ENCODE results near the gene LRRC52. TPM values are rescaled to one million over a fixed set of nuclear protein-coding genes. Genes with fewer than 3 reads are reported as not detected.
A peak's percentile ranks its signal among the peaks of the same experiment; 100 is the strongest.

LRRC52 gene
- total and polyA plus RNA-seq, 3 experiments from 2014 or later = not detected

GRCh38 chr1:165531021-165531420 is 12.8 kb upstream of the LRRC52 start:
- H3K27me3 Mint-ChIP-seq = peaks cover 22 to 69% of the 10 kb centered on the region in 2 donors
- no peak overlapping the region for H3K27ac Mint-ChIP-seq
- H3K4me3 ChIP-seq (ENCODE audit: low read length) = no peak overlapping the region
- no peak overlapping the region for H3K27ac ChIP-seq (ENCODE audit: low read depth, low read length)
- H3K36me3 Mint-ChIP-seq = no peaks in the 10 kb centered on the region
- no peaks in the 10 kb centered on the region for H3K36me3 ChIP-seq (ENCODE audit: insufficient read depth, low read length)
- DNase-seq = no peak
- H3K4me1 ChIP-seq (ENCODE audit: insufficient read depth, low read length) = no peaks in the 10 kb centered on the region
- no peaks in the 10 kb centered on the region for H3K9me3 ChIP-seq (ENCODE audit: low read length)
- no peaks in the 10 kb centered on the region for H3K4me1 Mint-ChIP-seq
- ChIA-PET POLR2A (no interaction called here), CTCF (no interaction called here)
- H3K4me3 Mint-ChIP-seq = no peak overlapping the region
- peaks cover 8% of the 10 kb centered on the region for H3K27me3 ChIP-seq (ENCODE audit: insufficient read depth, low read length, poor library complexity, severe bottlenecking)
- H3K9me3 Mint-ChIP-seq = no peaks in the 10 kb centered on the region

- H3K27me3 ChIP-seq (ENCODE audit: insufficient read depth, low read length, poor library complexity, severe bottlenecking) = peaks cover 4% of the 10 kb centered on the region
- H3K9me3 Mint-ChIP-seq = no peaks in the 10 kb centered on the region
- CTCF ChIA-PET = no interaction called here
- POLR2A ChIA-PET = no interaction called here
- H3K27ac Mint-ChIP-seq = no peak overlapping the region
- H3K27ac ChIP-seq (ENCODE audit: low read depth, low read length) = no peak overlapping the region
- H3K4me3 ChIP-seq (ENCODE audit: low read length) = no peak overlapping the region
- peaks cover 16 to 64% of the 10 kb centered on the region in 2 donors for H3K27me3 Mint-ChIP-seq
- no peak overlapping the region for H3K4me3 Mint-ChIP-seq
- no peaks in the 10 kb centered on the region for H3K4me1 ChIP-seq (ENCODE audit: insufficient read depth, low read length)
- H3K36me3 Mint-ChIP-seq = no peaks in the 10 kb centered on the region
- no peaks in the 10 kb centered on the region for H3K9me3 ChIP-seq (ENCODE audit: low read length)
- no peak for DNase-seq
- no peaks in the 10 kb centered on the region for H3K4me1 Mint-ChIP-seq
- no peaks in the 10 kb centered on the region for H3K36me3 ChIP-seq (ENCODE audit: insufficient read depth, low read length)
Observed at GRCh38 chr1:165532053-165532452, 11.7 kb upstream of the LRRC52 start.

- POLR2A ChIA-PET = no interaction called here
- H3K27me3 Mint-ChIP-seq = peaks cover 16 to 61% of the 10 kb centered on the region in 2 donors
- Histone ChIP-seq H3K4me1 (ENCODE audit: insufficient read depth, low read length) (no peaks in the 10 kb centered on the region), H3K9me3 (ENCODE audit: low read length) (no peaks in the 10 kb centered on the region), H3K27ac (ENCODE audit: low read depth, low read length) (no peak overlapping the region), H3K27me3 (ENCODE audit: insufficient read depth, low read length, poor library complexity, severe bottlenecking) (no peaks in the 10 kb centered on the region), H3K36me3 (ENCODE audit: insufficient read depth, low read length) (no peaks in the 10 kb centered on the region), H3K4me3 (ENCODE audit: low read length) (no peak overlapping the region)
- no peaks in the 10 kb centered on the region for H3K36me3 Mint-ChIP-seq
- CTCF ChIA-PET = interaction anchor here (1.4 kb wide), 1 partner anchor 19 kb away, joined by 3 read pairs; no protein-coding TSS in a partner anchor
- no peak overlapping the region for H3K4me3 Mint-ChIP-seq
- DNase-seq = no peak
- H3K4me1 Mint-ChIP-seq = no peaks in the 10 kb centered on the region
- no peak overlapping the region for H3K27ac Mint-ChIP-seq
- H3K9me3 Mint-ChIP-seq = no peaks in the 10 kb centered on the region
Observed at GRCh38 chr1:165533254-165533653, 10.5 kb upstream of the LRRC52 start.

GRCh38 chr1:165536016-165536415 is 7.8 kb upstream of the LRRC52 start:
- Mint-ChIP-seq H3K9me3 (no peaks in the 10 kb centered on the region), H3K27me3 (peaks cover 10 to 64% of the 10 kb centered on the region in 2 donors), H3K36me3 (no peaks in the 10 kb centered on the region), H3K4me1 (no peaks in the 10 kb centered on the region), H3K27ac (no peak overlapping the region), H3K4me3 (no peak overlapping the region)
- CTCF ChIA-PET = no interaction called here
- H3K9me3 ChIP-seq (ENCODE audit: low read length) = no peaks in the 10 kb centered on the region
- POLR2A ChIA-PET = no interaction called here
- no peak overlapping the region for H3K4me3 ChIP-seq (ENCODE audit: low read length)
- no peak overlapping the region for H3K27ac ChIP-seq (ENCODE audit: low read depth, low read length)
- no peaks in the 10 kb centered on the region for H3K36me3 ChIP-seq (ENCODE audit: insufficient read depth, low read length)
- DNase-seq = no peak
- no peaks in the 10 kb centered on the region for H3K4me1 ChIP-seq (ENCODE audit: insufficient read depth, low read length)
- no peaks in the 10 kb centered on the region for H3K27me3 ChIP-seq (ENCODE audit: insufficient read depth, low read length, poor library complexity, severe bottlenecking)

- H3K4me3 Mint-ChIP-seq = no peak overlapping the region
- Histone ChIP-seq H3K9me3 (ENCODE audit: low read length) (no peaks in the 10 kb centered on the region), H3K4me1 (ENCODE audit: insufficient read depth, low read length) (no peaks in the 10 kb centered on the region), H3K27me3 (ENCODE audit: insufficient read depth, low read length, poor library complexity, severe bottlenecking) (no peaks in the 10 kb centered on the region), H3K4me3 (ENCODE audit: low read length) (no peak overlapping the region), H3K27ac (ENCODE audit: low read depth, low read length) (no peak overlapping the region), H3K36me3 (ENCODE audit: insufficient read depth, low read length) (no peaks in the 10 kb centered on the region)
- peaks cover 9 to 62% of the 10 kb centered on the region in 2 donors for H3K27me3 Mint-ChIP-seq
- DNase-seq = no peak
- H3K4me1 Mint-ChIP-seq = no peaks in the 10 kb centered on the region
- H3K36me3 Mint-ChIP-seq = no peaks in the 10 kb centered on the region
- H3K27ac Mint-ChIP-seq = no peak overlapping the region
- POLR2A ChIA-PET = no interaction called here
- no peaks in the 10 kb centered on the region for H3K9me3 Mint-ChIP-seq
- CTCF ChIA-PET = no interaction called here
Observed at GRCh38 chr1:165537356-165538109, 6.3 kb upstream of the LRRC52 start.

- ChIA-PET POLR2A (no interaction called here), CTCF (no interaction called here)
- H3K27me3 Mint-ChIP-seq = peaks cover 11 to 62% of the 10 kb centered on the region in 2 donors
- Histone ChIP-seq H3K27me3 (ENCODE audit: insufficient read depth, low read length, poor library complexity, severe bottlenecking) (no peaks in the 10 kb centered on the region), H3K4me1 (ENCODE audit: insufficient read depth, low read length) (no peaks in the 10 kb centered on the region), H3K9me3 (ENCODE audit: low read length) (no peaks in the 10 kb centered on the region), H3K36me3 (ENCODE audit: insufficient read depth, low read length) (no peaks in the 10 kb centered on the region), H3K4me3 (ENCODE audit: low read length) (no peak overlapping the region), H3K27ac (ENCODE audit: low read depth, low read length) (no peak overlapping the region)
- H3K27ac Mint-ChIP-seq = peak overlapping the region in 1 of 8 donors; percentile 16
- H3K9me3 Mint-ChIP-seq = no peaks in the 10 kb centered on the region
- no peak for DNase-seq
- no peak overlapping the region for H3K4me3 Mint-ChIP-seq
- H3K36me3 Mint-ChIP-seq = no peaks in the 10 kb centered on the region
- H3K4me1 Mint-ChIP-seq = no peaks in the 10 kb centered on the region
Observed at GRCh38 chr1:165539306-165539705, 4.5 kb upstream of the LRRC52 start.

GRCh38 chr1:165539908-165540307 is 3.9 kb upstream of the LRRC52 start:
- ChIA-PET CTCF (no interaction called here), POLR2A (no interaction called here)
- no peak overlapping the region for H3K4me3 ChIP-seq (ENCODE audit: low read length)
- H3K4me1 ChIP-seq (ENCODE audit: insufficient read depth, low read length) = no peaks in the 10 kb centered on the region
- Mint-ChIP-seq H3K9me3 (no peaks in the 10 kb centered on the region), H3K36me3 (no peaks in the 10 kb centered on the region), H3K27me3 (peaks cover 14 to 65% of the 10 kb centered on the region in 2 donors), H3K4me3 (no peak overlapping the region), H3K4me1 (no peaks in the 10 kb centered on the region), H3K27ac (no peak overlapping the region)
- no peaks in the 10 kb centered on the region for H3K27me3 ChIP-seq (ENCODE audit: insufficient read depth, low read length, poor library complexity, severe bottlenecking)
- H3K36me3 ChIP-seq (ENCODE audit: insufficient read depth, low read length) = no peaks in the 10 kb centered on the region
- DNase-seq = no peak
- H3K27ac ChIP-seq (ENCODE audit: low read depth, low read length) = no peak overlapping the region
- H3K9me3 ChIP-seq (ENCODE audit: low read length) = no peaks in the 10 kb centered on the region

GRCh38 chr1:165542015-165542631 is 1.7 kb upstream of the LRRC52 start:
- Histone ChIP-seq H3K4me1 (ENCODE audit: insufficient read depth, low read length) (no peaks in the 10 kb centered on the region), H3K9me3 (ENCODE audit: low read length) (no peaks in the 10 kb centered on the region), H3K27ac (ENCODE audit: low read depth, low read length) (no peak overlapping the region), H3K36me3 (ENCODE audit: insufficient read depth, low read length) (no peaks in the 10 kb centered on the region), H3K4me3 (ENCODE audit: low read length) (no peak overlapping the region), H3K27me3 (ENCODE audit: insufficient read depth, low read length, poor library complexity, severe bottlenecking) (no peaks in the 10 kb centered on the region)
- Mint-ChIP-seq H3K4me1 (no peaks in the 10 kb centered on the region), H3K27ac (peak overlapping the region in 1 of 8 donors; percentile 7), H3K9me3 (no peaks in the 10 kb centered on the region), H3K4me3 (no peak overlapping the region), H3K27me3 (peaks cover 17 to 76% of the 10 kb centered on the region in 2 donors), H3K36me3 (no peaks in the 10 kb centered on the region)
- POLR2A ChIA-PET = no interaction called here
- CTCF ChIA-PET = no interaction called here
- DNase-seq = no peak

Data from CD8-positive, alpha-beta memory T cell (primary cell).